Right hindlimb (tissue), 1 donor: Measurements from ENCODE around the gene SCGB1C2.
"Not testable (repeated sequence)": the region's sequence is repeated elsewhere in the genome, so short reads cannot be mapped to it uniquely, and the experiment has no call there.

Experiments used
- DNase-seq: peaks from one replicate; pipeline ENCODE4 v3.0.0-alpha.2; 2018

The SCGB1C2 gene

GRCh38 chr17:149897-150584 is 12.7 kb downstream of the SCGB1C2 start:
- no peak for DNase-seq

- no peak for DNase-seq
These were observed 13.6 kb downstream of the SCGB1C2 start for GRCh38 chr17:151004-151403.

- DNase-seq, result no peak
These were observed 14.8 kb downstream of the SCGB1C2 start for GRCh38 chr17:151886-152859.

- no peak for DNase-seq
These were observed 15.6 kb downstream of the SCGB1C2 start for GRCh38 chr17:152860-153420.

DNA sequence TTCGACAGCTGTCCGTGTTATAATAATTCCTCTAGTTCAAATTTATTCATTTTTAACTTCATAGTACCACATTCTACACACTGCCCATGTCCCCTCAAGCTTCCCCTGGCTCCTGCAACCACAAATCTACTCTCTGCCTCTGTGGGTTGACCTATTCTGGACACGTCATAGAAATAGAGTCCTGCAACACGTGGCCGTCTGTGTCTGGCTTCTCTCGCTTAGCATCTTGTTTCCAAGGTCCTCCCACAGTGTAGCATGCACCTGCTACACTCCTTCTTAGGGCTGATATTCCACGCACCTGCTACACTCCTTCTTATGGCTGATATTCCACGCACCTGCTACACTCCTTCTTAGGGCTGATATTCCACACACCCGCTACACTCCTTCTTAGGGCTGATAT is 16.5 kb downstream of the SCGB1C2 start:
- DNase-seq, result no peak

DNA sequence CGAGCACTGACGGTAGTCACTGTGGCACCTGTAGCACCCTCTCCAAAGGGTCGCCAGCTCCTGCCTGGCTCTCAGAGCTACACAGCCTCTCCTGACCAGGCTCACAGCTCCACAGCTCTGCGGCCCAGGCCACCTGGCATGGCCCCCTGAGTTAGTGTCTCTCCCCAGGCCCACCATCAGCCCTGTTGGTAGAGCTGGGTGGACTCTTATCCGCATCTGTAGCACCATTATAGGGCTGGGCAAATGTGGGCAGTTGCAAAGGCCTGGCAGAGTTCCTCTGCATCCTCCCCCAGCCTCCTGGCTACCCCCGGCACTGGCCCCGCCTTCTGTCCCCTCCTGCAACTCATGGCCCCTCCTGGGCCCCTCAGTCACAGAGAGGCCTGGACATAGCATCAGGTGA is 18.2 kb downstream of the SCGB1C2 start:
- no peak for DNase-seq

GRCh38 chr17:156094-156621 is 18.8 kb downstream of the SCGB1C2 start:
- no peak for DNase-seq

GRCh38 chr17:156946-157345 is 19.6 kb downstream of the SCGB1C2 start:
- DNase-seq, result no peak

DNA sequence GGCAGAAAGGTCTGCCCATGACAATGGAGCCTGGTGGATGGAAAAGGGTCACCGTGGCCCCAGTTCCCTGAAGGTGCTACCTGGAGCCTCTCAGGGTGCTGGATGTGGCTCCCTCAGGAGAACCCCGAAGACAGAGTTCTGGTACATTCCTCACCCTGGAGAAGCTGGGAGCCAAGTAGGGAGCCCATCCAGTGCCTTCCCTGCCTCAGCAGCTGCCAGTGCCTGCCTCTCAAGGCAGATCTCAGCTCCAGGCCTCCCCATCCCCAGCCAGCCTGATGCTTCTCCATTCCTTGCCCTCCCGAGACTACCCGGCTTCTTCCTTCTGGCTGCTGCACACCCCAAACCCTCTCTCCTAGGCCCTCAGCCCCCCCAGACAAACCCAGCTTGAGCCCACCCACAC is 20.5 kb downstream of the SCGB1C2 start:
- no peak for DNase-seq

- DNase-seq, result no peak
These were observed 21.0 kb downstream of the SCGB1C2 start for GRCh38 chr17:158379-158778.

GRCh38 chr17:159609-160008 is 22.2 kb downstream of the SCGB1C2 start:
- no peak for DNase-seq

- DNase-seq, result no peak
These were observed 23.0 kb downstream of the SCGB1C2 start for GRCh38 chr17:160336-160735.

DNA sequence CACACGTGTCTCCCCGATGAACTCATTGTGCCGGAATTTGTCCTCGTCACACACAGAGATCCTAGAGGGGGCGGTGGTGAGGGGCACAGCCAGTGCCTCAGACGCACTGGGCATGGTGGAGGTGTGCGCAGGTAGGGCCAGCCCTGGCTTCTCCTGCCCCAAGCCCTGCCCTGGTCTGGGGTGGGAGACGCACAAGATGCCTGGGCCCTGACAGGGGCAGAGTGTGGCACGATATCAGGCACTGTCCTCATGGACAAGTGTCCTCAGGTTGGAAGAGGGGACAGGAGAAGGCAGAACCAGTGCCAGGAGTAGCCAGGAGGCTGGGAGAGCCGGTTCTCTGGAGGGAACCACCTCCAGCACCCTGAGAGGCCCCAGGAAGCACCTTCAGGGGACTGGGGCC is 24.1 kb downstream of the SCGB1C2 start:
- DNase-seq, result no peak

DNA sequence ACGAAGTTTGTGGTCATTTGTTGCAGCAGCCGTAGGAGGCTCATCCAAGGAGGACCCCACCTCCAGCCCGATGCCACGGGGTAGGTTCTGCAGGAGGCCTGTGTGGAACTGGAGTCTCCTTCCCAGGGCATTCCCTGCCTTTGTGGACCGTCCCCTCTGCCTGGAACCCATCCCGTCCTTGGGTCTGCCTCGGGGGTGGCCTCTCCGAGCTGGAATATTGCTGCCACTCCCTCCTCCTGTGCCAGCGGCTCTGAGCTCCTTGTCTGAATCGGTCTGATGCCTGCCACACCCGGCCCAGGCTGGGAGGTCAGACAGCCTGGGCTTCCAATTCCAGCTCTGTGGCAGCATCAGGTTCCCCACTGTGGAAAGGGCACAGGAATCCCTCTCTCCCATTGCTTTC is 25.3 kb downstream of the SCGB1C2 start:
- no peak for DNase-seq

DNA sequence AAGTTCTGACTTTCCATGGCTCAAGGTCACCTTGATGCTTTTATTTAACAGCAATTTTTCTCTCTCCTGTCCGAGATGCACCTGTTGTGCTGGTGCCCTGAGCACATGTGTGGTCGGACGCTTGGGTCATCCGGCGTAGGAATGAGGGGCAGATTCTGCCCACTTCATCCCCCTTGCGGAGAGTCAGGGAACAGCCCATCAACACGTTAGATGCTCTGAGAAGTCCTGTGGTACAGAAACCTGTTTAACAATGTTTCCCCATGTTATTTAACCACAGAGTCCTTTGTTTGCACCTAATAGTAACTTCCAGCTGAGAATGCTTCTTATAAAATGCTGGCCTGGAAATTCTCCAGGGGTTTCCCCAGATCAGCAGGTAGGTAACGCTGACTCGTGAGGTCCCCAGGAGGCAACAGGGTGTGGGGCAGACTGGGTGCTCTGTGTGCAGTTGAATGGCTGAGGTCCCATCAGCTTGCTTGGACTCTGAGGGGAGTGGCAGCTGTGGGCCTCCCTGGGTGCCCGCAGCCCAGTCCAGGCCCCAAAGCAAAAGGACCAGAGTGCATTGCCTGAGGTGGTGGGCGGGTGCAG is 26.2 kb downstream of the SCGB1C2 start:
- no peak for DNase-seq

GRCh38 chr17:164303-165235 is 27.2 kb downstream of the SCGB1C2 start:
- DNase-seq, result peak; percentile 77

GRCh38 chr17:165939-166338 is 28.6 kb downstream of the SCGB1C2 start:
- DNase-seq, result no peak

- DNase-seq, result not testable (repeated sequence)
These were observed 31.2 kb downstream of the SCGB1C2 start for GRCh38 chr17:168614-169013.

GRCh38 chr17:170130-170670 is 32.8 kb downstream of the SCGB1C2 start:
- DNase-seq, result no peak

- DNase-seq, result no peak
These were observed 34.5 kb downstream of the SCGB1C2 start for GRCh38 chr17:171871-172270.

DNA sequence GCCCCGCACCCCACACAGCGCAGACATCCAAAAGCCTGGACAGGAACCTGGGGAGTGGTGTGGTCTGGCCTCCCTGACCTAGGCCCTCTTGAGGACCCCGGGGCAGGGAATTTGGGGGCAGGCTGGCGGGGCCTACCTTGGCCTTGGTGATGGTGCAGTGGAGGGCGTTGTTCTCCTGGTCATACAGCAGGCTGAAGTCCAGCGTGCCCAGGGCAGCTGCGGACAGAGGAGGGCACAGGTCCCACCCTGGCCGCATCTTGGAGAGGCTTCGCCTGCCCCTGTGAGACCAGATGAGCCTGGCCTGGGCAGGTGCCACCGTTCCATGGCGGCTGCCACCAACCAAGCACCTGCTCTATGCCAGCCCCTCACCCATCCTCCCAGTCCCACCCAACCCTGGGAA is 35.0 kb downstream of the SCGB1C2 start:
- DNase-seq, result no peak
